Loucy (cell line): ENCODE data around the gene RELT.
"Not testable (repeated sequence)": the region's sequence is repeated elsewhere in the genome, so short reads cannot be mapped to it uniquely, and the experiment has no call there.

Experiments used
- H2AFZ ChIP-seq: fragments of 200-600 bp; sonication (generic); 2 replicates; pipeline ENCODE4 v1.6.0; 2016; ENCODE audit warnings: antibody characterized with exemption, mild to moderate bottlenecking, low read length, moderate library complexity
- H3F3A ChIP-seq: fragments of 200-600 bp; 2 replicates; pipeline ENCODE4 v1.6.0; 2016; ENCODE audit warnings: antibody characterized with exemption, low read depth, mild to moderate bottlenecking
- H3K27me3 ChIP-seq: fragments of 200-600 bp; sonication (generic); 2 replicates; pipeline ENCODE4 v1.6.1; 2014; ENCODE audit warnings: low read length, mild to moderate bottlenecking; ENCODE audit not compliant: insufficient read depth, poor library complexity, severe bottlenecking
- H3K36me3 ChIP-seq: fragments of 200-600 bp; sonication (generic); 2 replicates; pipeline ENCODE4 v1.6.1; 2016; ENCODE audit warnings: low read length; ENCODE audit not compliant: insufficient read depth
- H3K4me1 ChIP-seq: fragments of 200-600 bp; sonication (generic); 2 replicates; pipeline ENCODE4 v1.5.1; 2014; ENCODE audit warnings: low read length, mild to moderate bottlenecking; ENCODE audit not compliant: insufficient read depth, poor library complexity, severe bottlenecking
- H3K4me2 ChIP-seq: fragments of 200-600 bp; sonication (generic); 2 replicates; pipeline ENCODE4 v1.6.0; 2014; ENCODE audit warnings: antibody characterized with exemption, low read length, low read depth, mild to moderate bottlenecking; ENCODE audit not compliant: poor library complexity, severe bottlenecking
- H3K4me3 ChIP-seq: fragments of 200-600 bp; sonication (generic); 2 replicates; pipeline ENCODE4 v1.5.1; 2014; ENCODE audit warnings: low read length, mild to moderate bottlenecking, mixed read lengths; ENCODE audit not compliant: poor library complexity, severe bottlenecking
- H3K79me2 ChIP-seq: fragments of 200-600 bp; sonication (generic); 2 replicates; pipeline ENCODE4 v1.6.1; 2014; ENCODE audit warnings: low read length; ENCODE audit not compliant: insufficient read depth
- H3K9ac ChIP-seq: fragments of 200-600 bp; sonication (generic); 2 replicates; pipeline ENCODE4 v1.6.0; 2014; ENCODE audit warnings: mild to moderate bottlenecking, low read depth, low read length, moderate library complexity; ENCODE audit not compliant: poor library complexity, severe bottlenecking
- H3K9me2 ChIP-seq: fragments of 200-600 bp; sonication (generic); replicated peaks from 2 replicates; pipeline ENCODE4 v1.6.1; 2016; ENCODE audit warnings: low read depth, low read length, mixed read lengths
- H3K9me3 ChIP-seq: fragments of 200-600 bp; sonication (generic); 2 replicates; pipeline ENCODE4 v1.6.1; 2014; ENCODE audit warnings: mild to moderate bottlenecking, antibody characterized with exemption, low read length, low read depth; ENCODE audit not compliant: insufficient read depth
- H4K20me1 ChIP-seq: fragments of 200-600 bp; sonication (generic); 2 replicates; pipeline ENCODE4 v1.6.0; 2014; ENCODE audit warnings: antibody characterized with exemption, low read length, mild to moderate bottlenecking; ENCODE audit not compliant: insufficient read depth, poor library complexity, severe bottlenecking
- CTCF ChIP-seq: fragments of 200-600 bp; sonication (generic); conservative IDR thresholded peaks from 2 replicates; pipeline ENCODE4 v1.5.1; 2014; ENCODE audit warnings: mild to moderate bottlenecking, antibody characterized with exemption, low read length
- EZH2phosphoT487 ChIP-seq: fragments of 200-600 bp; IDR thresholded peaks from 2 replicates; pipeline ENCODE4 v1.6.1; 2018; ENCODE audit warnings: antibody characterized with exemption, mild to moderate bottlenecking, moderate library complexity, borderline replicate concordance

RELT gene

DNA sequence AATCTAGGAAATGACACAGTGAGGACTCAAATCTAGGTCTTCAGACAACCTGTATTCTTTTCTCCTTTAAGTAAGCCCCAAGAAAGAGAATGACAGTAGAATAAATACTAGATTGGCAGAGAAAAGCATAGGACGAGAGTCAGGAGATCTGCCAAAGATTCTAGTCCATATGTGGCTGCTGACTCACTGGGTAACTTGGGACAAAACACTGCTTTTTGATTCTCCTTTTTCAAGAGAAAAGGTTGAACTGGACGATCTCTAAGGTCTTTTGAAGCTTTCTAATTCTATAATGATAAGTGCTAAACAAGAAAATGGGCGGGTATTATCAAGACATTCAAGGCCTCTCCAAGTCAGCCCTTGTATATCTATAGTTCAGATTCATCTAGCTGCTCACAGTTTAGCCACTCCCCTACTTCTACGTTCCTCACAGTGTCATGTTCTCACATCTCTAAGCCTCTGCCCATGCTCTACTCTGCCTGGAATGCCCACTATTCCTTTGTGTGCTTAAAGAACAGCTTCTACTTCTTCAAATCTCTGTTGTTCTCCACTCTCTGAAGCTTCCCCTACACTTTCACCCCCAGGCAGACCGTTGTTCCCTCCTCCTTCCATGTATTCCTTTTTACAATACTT is 53.0 kb downstream of the RELT start:
- Histone ChIP-seq H3K36me3 (peaks cover 18% of the 10 kb centered on the region; the same call in 1 of the 2 replicates), H3F3A (no peaks in the 10 kb centered on the region), H3K4me1 (peaks cover 10% of the 10 kb centered on the region), H3K4me2 (no peak overlapping the region), H3K9me2 (no peaks in the 10 kb centered on the region), H3K9ac (no peak overlapping the region), H4K20me1 (no peaks in the 10 kb centered on the region), H2AFZ (no peak overlapping the region), H3K4me3 (no peak overlapping the region), H3K9me3 (no peaks in the 10 kb centered on the region), H3K27me3 (no peaks in the 10 kb centered on the region), H3K79me2 (no peaks in the 10 kb centered on the region; the same call in 1 of the 2 replicates)
- no peak for TF ChIP-seq EZH2phosphoT487
- no peak for TF ChIP-seq CTCF

DNA sequence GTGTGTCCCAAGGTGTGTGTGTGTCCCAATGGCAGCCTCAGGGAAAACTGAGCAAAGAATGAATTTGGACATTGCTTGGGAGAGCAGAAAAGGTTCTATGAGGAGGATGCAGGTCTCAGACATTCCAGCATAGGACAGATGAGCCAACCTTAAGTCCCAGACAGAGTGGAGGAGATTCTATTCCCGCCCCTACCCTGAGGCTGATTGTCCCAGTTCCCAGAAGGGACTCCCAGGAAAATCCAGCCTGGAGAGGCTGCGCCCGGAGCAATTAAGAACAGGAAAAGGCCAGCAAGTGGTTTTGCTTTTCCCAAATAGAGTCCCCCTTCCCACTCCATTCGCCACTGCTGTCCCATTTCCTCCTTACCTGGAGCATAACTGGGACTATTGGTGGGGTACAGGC is 54.1 kb downstream of the RELT start:
- Histone ChIP-seq H3K9me2 (no peaks in the 10 kb centered on the region), H2AFZ (no peak overlapping the region), H3F3A (no peaks in the 10 kb centered on the region), H4K20me1 (no peaks in the 10 kb centered on the region), H3K4me3 (no peak overlapping the region), H3K9me3 (no peaks in the 10 kb centered on the region), H3K4me1 (peaks cover 10% of the 10 kb centered on the region), H3K79me2 (no peaks in the 10 kb centered on the region; the same call in 1 of the 2 replicates), H3K36me3 (peaks cover 18% of the 10 kb centered on the region; the same call in 1 of the 2 replicates), H3K27me3 (no peaks in the 10 kb centered on the region), H3K9ac (no peak overlapping the region), H3K4me2 (no peak overlapping the region)
- no peak for TF ChIP-seq EZH2phosphoT487

DNA sequence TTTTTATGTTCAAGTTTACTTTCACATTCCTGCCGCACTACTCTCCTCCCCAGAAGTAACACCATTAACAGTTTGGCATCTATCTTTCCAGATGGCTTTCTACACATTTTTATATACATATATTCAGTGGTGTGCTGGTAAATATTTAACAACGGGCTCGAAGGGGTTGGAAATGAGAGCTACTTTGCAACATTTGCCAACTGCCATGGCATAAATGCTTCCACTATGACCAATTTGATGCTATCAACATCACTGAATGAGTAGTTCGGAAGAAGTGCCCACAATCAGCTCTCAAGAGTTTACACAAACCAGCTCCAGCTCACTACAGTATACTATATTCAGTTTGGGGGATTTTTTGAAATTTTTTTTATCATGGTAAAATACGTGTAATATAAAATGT is 55.2 kb downstream of the RELT start:
- H2AFZ ChIP-seq, result no peak overlapping the region
- H3K36me3 ChIP-seq, result peaks cover 18% of the 10 kb centered on the region; the same call in 1 of the 2 replicates
- no peaks in the 10 kb centered on the region for H4K20me1 ChIP-seq
- H3K9me2 ChIP-seq, result no peaks in the 10 kb centered on the region
- no peak overlapping the region for H3K4me3 ChIP-seq
- peaks cover 10% of the 10 kb centered on the region for H3K4me1 ChIP-seq
- H3K4me2 ChIP-seq, result no peak overlapping the region
- no peak overlapping the region for H3K9ac ChIP-seq
- TF ChIP-seq EZH2phosphoT487 (no peak), CTCF (no peak)
- H3F3A ChIP-seq, result no peaks in the 10 kb centered on the region
- H3K27me3 ChIP-seq, result no peaks in the 10 kb centered on the region
- H3K9me3 ChIP-seq, result no peaks in the 10 kb centered on the region
- H3K79me2 ChIP-seq, result no peaks in the 10 kb centered on the region; the same call in 1 of the 2 replicates

DNA sequence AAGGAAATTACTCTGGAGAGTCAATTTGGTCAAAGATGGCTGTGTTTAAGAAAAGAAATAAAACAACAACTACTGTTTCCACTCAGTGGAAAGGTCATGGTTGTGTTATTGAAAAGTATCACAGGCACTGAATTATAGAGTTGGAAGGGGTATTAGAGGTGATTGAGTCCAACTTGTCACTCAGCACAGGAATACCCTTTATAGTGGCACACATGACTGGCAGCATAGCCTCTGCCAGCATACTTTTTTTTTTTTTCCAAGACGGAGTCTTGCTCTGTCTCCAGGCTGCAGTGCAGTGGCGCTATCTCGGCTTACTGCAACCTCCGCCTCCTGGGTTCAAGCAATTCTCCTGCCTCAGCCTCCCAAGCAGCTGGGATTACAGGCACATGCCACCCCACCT is 60.7 kb downstream of the RELT start:
- H3K9ac ChIP-seq, H3F3A ChIP-seq, H3K4me2 ChIP-seq, H3K79me2 ChIP-seq, H2AFZ ChIP-seq, H3K36me3 ChIP-seq, H3K4me1 ChIP-seq, H3K4me3 ChIP-seq, H3K9me3 ChIP-seq, H4K20me1 ChIP-seq, H3K27me3 ChIP-seq, H3K9me2 ChIP-seq: not testable (repeated sequence)
